NCI-H526 treated with DMSO at 0.1 percent for 48 hours (cell line): ENCODE data around the gene NCOA1.

Experiments
- DNase-seq: peaks from one replicate; lab custom pipeline; 2025; lab: John Stamatoyannopoulos, UW

NCOA1 gene

GRCh38 chr2:24744356-24744755, 253.3 kb downstream of the NCOA1 start:
- DNase-seq = no peak

- no peak for DNase-seq
Measured at GRCh38 chr2:24745825-24746224, 254.8 kb downstream of the NCOA1 start.

- DNase-seq = no peak
Measured at GRCh38 chr2:24747299-24747698, 256.2 kb downstream of the NCOA1 start.

GRCh38 chr2:24749069-24749691, 258.1 kb downstream of the NCOA1 start:
- DNase-seq = no peak

GRCh38 chr2:24754985-24755705, 264.1 kb downstream of the NCOA1 start:
- no peak for DNase-seq

- DNase-seq = no peak
Measured at GRCh38 chr2:24756789-24757188, 265.7 kb downstream of the NCOA1 start.

GRCh38 chr2:24761866-24762265, 270.8 kb downstream of the NCOA1 start:
- DNase-seq = no peak

GRCh38 chr2:24762518-24762917, 271.5 kb downstream of the NCOA1 start:
- DNase-seq = no peak

- DNase-seq = no peak
Measured at GRCh38 chr2:24763843-24764242, 272.8 kb downstream of the NCOA1 start.

GRCh38 chr2:24766609-24767008, 275.6 kb downstream of the NCOA1 start:
- DNase-seq = no peak

GRCh38 chr2:24768013-24768412, 277.0 kb downstream of the NCOA1 start:
- DNase-seq = no peak

GRCh38 chr2:24768601-24769000, 277.5 kb downstream of the NCOA1 start:
- DNase-seq = no peak

- DNase-seq = no peak
Measured at GRCh38 chr2:24771061-24771460, 280.0 kb downstream of the NCOA1 start.

GRCh38 chr2:24771764-24772586, 280.9 kb downstream of the NCOA1 start:
- no peak for DNase-seq

GRCh38 chr2:24774373-24774772, 283.3 kb downstream of the NCOA1 start:
- DNase-seq = no peak

- no peak for DNase-seq
Measured at GRCh38 chr2:24779116-24779515, 288.1 kb downstream of the NCOA1 start.

GRCh38 chr2:24783641-24784040, 292.6 kb downstream of the NCOA1 start:
- DNase-seq = no peak

GRCh38 chr2:24785671-24786321, 294.7 kb downstream of the NCOA1 start:
- DNase-seq = no peak

GRCh38 chr2:24787532-24787931, 296.5 kb downstream of the NCOA1 start:
- DNase-seq = no peak

- DNase-seq = no peak
Measured at GRCh38 chr2:24788816-24789215, 297.8 kb downstream of the NCOA1 start.

GRCh38 chr2:24791452-24791851, 300.4 kb downstream of the NCOA1 start:
- no peak for DNase-seq

GRCh38 chr2:24792542-24792873, 301.5 kb downstream of the NCOA1 start:
- no peak for DNase-seq
